ENCODE results near the gene SLC7A6. TPM values are rescaled to one million over a fixed set of nuclear protein-coding genes. Genes with fewer than 3 reads are reported as not detected.

SLC7A6 gene
- total RNA-seq, 1 donor from 2014 or later: 47.3 TPM

DNA sequence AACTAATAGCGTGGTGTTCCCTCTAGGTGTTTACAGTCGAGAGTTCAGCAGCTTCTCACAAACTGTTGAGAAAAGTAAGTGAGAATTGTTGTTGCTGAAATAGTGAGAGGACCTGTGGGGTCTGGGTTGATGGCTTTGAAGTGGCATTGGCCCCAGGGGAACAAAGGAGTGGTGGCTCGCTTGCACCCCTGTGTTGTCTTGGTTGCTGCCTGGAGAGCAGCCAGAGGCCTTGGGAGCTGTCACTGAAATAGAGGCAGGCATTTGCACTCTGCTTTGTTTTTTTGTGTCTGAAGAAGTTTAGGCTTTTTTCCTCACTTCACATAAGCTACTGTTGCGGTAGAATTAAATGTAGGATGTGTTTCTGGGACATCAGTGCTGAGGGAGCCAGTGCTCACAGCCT lies 83.3 kb downstream of the SLC7A6 start:
- peaks cover 7% of the 10 kb centered on the region for H3K4me1 Mint-ChIP-seq (ENCODE audit: unreplicated experiment)
- no peaks in the 10 kb centered on the region for H3K27me3 Mint-ChIP-seq
- H3K27ac Mint-ChIP-seq: no peak overlapping the region
- TF ChIP-seq, protein P1, sequence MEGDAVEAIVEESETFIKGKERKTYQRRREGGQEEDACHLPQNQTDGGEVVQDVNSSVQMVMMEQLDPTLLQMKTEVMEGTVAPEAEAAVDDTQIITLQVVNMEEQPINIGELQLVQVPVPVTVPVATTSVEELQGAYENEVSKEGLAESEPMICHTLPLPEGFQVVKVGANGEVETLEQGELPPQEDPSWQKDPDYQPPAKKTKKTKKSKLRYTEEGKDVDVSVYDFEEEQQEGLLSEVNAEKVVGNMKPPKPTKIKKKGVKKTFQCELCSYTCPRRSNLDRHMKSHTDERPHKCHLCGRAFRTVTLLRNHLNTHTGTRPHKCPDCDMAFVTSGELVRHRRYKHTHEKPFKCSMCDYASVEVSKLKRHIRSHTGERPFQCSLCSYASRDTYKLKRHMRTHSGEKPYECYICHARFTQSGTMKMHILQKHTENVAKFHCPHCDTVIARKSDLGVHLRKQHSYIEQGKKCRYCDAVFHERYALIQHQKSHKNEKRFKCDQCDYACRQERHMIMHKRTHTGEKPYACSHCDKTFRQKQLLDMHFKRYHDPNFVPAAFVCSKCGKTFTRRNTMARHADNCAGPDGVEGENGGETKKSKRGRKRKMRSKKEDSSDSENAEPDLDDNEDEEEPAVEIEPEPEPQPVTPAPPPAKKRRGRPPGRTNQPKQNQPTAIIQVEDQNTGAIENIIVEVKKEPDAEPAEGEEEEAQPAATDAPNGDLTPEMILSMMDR (conservative IDR thresholded peaks at IDR 0.05): no peak
- peaks cover 24% of the 10 kb centered on the region for H3K36me3 Mint-ChIP-seq
- no peaks in the 10 kb centered on the region for H3K9me3 Mint-ChIP-seq
- DNase-seq (ENCODE audit: extremely low spot score, unreplicated experiment): no peak
- H3K4me3 Mint-ChIP-seq: no peak overlapping the region

DNA sequence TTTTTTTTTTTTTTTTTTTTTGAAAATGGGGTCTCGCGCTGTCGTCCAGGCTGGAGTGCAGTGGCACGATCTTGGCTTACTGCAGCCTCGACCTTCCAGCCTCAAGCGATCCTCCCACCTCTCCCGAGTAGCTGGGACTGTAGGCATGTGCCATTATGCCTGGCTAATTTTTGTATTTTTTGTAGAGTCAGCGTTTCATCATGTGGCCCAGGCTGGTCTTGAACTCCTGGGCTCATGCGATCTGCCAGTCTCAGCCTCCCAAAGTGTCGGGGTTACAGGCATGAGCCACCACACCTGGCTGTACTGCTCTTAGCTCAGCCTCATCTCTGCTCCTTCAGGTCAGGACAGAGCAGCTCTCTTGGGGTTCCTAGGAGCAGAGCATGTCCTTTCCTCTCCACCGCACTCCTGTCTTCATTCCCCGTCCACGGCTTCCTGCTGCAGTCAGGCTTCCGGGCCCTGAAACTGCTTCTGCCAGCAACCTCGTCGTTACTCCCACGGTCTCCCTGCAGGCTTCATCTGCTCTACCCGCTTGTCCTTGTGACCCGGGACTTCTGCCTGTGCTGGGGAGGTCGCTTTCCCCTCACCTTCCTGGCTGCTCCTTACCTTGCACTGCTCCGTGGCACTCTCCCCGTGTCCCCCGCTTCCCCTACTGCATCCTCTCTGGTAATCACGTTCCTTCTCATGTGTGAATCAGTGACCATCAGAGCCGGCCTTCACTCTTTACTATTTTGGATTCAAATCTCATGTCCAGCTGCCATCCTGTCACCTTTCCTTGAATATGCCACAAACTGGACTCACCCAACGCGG lies 84.5 kb downstream of the SLC7A6 start:
- TF ChIP-seq, protein P1 (conservative IDR thresholded peaks at IDR 0.05): no peak
- no peak overlapping the region for H3K4me3 Mint-ChIP-seq
- no peak for DNase-seq (ENCODE audit: extremely low spot score, unreplicated experiment)
- peaks cover 7% of the 10 kb centered on the region for H3K4me1 Mint-ChIP-seq (ENCODE audit: unreplicated experiment)
- no peaks in the 10 kb centered on the region for H3K27me3 Mint-ChIP-seq
- H3K9me3 Mint-ChIP-seq: no peaks in the 10 kb centered on the region
- H3K27ac Mint-ChIP-seq: no peak overlapping the region
- peaks cover 19% of the 10 kb centered on the region for H3K36me3 Mint-ChIP-seq

DNA sequence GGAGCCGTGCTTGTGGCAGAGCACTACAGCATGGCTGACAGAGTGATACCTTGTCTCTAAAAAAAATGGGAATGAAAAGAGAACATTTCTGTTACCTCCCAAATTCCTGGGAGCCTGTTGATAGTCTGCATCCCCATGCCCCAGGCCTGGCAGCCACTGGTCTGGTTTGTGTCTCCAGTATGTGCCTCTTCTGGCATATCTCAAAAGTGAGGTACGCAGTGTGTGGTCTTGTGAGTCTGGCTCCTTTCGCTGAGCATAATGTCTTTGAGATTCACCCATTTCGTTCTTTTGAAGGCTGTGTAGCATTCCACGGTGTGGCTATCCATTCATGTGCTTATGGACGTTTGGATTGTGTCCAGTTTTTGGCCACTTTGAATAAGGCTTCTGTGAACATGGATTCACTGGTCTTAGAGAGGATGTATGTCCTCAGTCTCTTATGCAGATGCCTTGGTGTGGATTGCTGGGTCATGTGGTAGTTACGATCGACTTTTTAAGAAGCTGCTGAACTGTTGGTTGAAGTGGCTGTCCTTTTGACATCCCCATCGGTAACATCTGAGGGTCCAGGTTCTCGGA lies 85.6 kb downstream of the SLC7A6 start:
- no peak overlapping the region for H3K27ac Mint-ChIP-seq
- H3K9me3 Mint-ChIP-seq: no peaks in the 10 kb centered on the region
- no peaks in the 10 kb centered on the region for H3K27me3 Mint-ChIP-seq
- no peak overlapping the region for H3K4me3 Mint-ChIP-seq
- DNase-seq (ENCODE audit: extremely low spot score, unreplicated experiment): no peak
- TF ChIP-seq, protein P1 (conservative IDR thresholded peaks at IDR 0.05): no peak
- H3K36me3 Mint-ChIP-seq: peaks cover 19% of the 10 kb centered on the region
- H3K4me1 Mint-ChIP-seq (ENCODE audit: unreplicated experiment): peaks cover 7% of the 10 kb centered on the region

DNA sequence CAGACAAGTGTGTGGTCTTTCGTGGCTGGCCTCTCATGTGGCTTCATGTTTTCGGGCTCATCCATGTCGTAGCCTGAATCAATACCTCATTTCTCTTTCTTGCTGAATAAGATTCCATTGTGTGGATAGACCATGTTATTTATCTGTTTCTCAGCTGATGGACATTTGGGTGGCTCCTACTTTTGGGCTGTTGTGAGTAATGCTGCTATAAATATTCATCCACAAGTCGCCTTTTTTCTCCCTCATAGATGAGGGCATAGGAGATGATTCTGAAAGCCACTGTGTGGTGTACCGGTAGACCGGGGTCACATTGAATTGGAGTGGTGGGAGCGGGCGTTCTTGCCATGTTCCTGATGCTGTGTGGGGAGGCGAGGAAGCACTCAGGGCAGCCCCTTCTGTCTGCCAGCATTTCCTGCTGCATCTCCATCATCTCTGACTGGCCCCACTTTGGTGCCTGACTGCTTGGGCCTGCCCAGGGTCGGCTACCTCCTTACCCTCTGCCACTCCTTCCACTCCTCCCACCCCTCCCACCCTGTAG lies 86.6 kb downstream of the SLC7A6 start:
- no peak overlapping the region for H3K4me3 Mint-ChIP-seq
- peaks cover 7% of the 10 kb centered on the region for H3K4me1 Mint-ChIP-seq (ENCODE audit: unreplicated experiment)
- peaks cover 19% of the 10 kb centered on the region for H3K36me3 Mint-ChIP-seq
- DNase-seq (ENCODE audit: extremely low spot score, unreplicated experiment): no peak
- H3K27ac Mint-ChIP-seq: no peak overlapping the region
- TF ChIP-seq, protein P1 (conservative IDR thresholded peaks at IDR 0.05): no peak
- H3K27me3 Mint-ChIP-seq: no peaks in the 10 kb centered on the region
- H3K9me3 Mint-ChIP-seq: no peaks in the 10 kb centered on the region

Small RNA genes within 50 kb of the gene (microRNA-seq; reads per million reads assigned to microRNA genes)
- 2.2 reads per million for gene MIR6773

Other genes with a start within 250 kb of the SLC7A6 start
- not detected in 2 replicates for gene DPEP2NB, start 248.6 kb upstream of the SLC7A6 start, total RNA-seq (ENCODE audit: low replicate concordance)
- 14.7 and 15.2 TPM in 2 replicates for gene DDX28, start 241.3 kb upstream of the SLC7A6 start, total RNA-seq (ENCODE audit: low replicate concordance)
- gene DUS2, start 241.2 kb upstream of the SLC7A6 start, total RNA-seq (ENCODE audit: low replicate concordance): 21.7 and 24.1 TPM in 2 replicates
- gene NFATC3, start 179.2 kb upstream of the SLC7A6 start, total RNA-seq (ENCODE audit: low replicate concordance): 37.5 and 55.5 TPM in 2 replicates
- 65.6 and 150 TPM in 2 replicates for gene ESRP2, start 28.4 kb upstream of the SLC7A6 start, total RNA-seq (ENCODE audit: low replicate concordance)
- 20.1 and 22.1 TPM in 2 replicates for gene PLA2G15, start 19.2 kb upstream of the SLC7A6 start, total RNA-seq (ENCODE audit: low replicate concordance)
- gene SLC7A6OS, start 46.4 kb downstream of the SLC7A6 start, total RNA-seq (ENCODE audit: low replicate concordance): 17.3 and 21.7 TPM in 2 replicates
- 39.1 and 66.9 TPM in 2 replicates for gene PRMT7, start 46.5 kb downstream of the SLC7A6 start, total RNA-seq (ENCODE audit: low replicate concordance)
- gene SMPD3, start 184.0 kb downstream of the SLC7A6 start, total RNA-seq (ENCODE audit: low replicate concordance): 4.5 and 9.8 TPM in 2 replicates

Measured in type B pancreatic cell (in vitro differentiated cells).